ENCODE results near the gene HYPK.

DNA sequence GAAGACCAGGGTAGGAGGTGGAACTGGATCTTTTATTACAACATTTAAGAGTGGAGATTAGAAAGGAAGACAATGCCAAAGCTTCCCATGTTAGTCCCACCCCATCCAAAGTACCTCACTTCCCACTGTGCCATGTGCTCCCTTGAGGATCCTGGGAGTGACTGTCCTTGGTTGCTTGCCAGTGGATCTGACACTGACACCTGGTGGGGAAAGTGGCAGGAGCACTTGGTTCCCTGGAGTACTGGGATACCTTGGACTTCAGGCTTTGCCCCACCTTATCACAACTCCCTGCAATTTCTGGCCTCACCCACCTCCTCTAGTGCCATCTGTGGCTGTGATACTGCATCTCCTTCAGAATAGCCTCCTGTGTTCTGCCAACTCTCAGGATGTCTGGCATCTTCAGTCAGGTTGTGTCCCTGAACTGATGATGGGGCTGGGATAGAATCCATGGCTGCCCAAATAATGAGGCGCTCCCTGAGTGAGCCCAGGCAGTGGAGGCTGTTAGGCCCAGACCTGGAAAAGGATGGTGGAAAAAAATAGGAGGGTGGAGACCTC, 24.9 kb upstream of the HYPK start:
- TF ChIP-seq, protein P1, sequence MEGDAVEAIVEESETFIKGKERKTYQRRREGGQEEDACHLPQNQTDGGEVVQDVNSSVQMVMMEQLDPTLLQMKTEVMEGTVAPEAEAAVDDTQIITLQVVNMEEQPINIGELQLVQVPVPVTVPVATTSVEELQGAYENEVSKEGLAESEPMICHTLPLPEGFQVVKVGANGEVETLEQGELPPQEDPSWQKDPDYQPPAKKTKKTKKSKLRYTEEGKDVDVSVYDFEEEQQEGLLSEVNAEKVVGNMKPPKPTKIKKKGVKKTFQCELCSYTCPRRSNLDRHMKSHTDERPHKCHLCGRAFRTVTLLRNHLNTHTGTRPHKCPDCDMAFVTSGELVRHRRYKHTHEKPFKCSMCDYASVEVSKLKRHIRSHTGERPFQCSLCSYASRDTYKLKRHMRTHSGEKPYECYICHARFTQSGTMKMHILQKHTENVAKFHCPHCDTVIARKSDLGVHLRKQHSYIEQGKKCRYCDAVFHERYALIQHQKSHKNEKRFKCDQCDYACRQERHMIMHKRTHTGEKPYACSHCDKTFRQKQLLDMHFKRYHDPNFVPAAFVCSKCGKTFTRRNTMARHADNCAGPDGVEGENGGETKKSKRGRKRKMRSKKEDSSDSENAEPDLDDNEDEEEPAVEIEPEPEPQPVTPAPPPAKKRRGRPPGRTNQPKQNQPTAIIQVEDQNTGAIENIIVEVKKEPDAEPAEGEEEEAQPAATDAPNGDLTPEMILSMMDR (IDR thresholded peaks at IDR 0.05): peak in 1 of 4 experiments; percentile 16
- TF ChIP-seq POLR2A (IDR thresholded peaks at IDR 0.05): no peak
- TF ChIP-seq POLR2AphosphoS5 (IDR thresholded peaks at IDR 0.05): peak in 2 of 4 donors; percentile 11 to 28
- TF ChIP-seq EP300 (IDR thresholded peaks at IDR 0.05): no peak
